Measurements from ENCODE around the gene HRG.

DNA sequence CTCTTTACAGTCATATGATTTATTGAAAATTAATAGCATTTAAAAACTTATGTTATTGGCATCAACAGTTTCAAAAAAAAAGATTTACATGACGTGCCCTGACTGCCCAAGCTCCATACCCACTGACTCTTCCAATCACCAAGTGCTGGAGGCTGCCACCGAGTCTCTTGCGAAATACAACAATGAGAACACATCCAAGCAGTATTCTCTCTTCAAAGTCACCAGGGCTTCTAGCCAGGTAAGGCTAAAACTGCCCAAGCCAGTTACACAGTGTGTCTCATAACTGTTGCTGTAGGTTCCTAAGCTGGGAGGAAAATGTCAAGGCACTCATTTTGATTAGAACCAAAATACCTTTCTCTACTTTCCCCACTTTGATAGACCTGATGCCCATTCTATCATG, 21.1 kb upstream of the HRG start:
- TF ChIP-seq POLR2AphosphoS5 (IDR thresholded peaks at IDR 0.05) = no peak
- TF ChIP-seq, protein P1, sequence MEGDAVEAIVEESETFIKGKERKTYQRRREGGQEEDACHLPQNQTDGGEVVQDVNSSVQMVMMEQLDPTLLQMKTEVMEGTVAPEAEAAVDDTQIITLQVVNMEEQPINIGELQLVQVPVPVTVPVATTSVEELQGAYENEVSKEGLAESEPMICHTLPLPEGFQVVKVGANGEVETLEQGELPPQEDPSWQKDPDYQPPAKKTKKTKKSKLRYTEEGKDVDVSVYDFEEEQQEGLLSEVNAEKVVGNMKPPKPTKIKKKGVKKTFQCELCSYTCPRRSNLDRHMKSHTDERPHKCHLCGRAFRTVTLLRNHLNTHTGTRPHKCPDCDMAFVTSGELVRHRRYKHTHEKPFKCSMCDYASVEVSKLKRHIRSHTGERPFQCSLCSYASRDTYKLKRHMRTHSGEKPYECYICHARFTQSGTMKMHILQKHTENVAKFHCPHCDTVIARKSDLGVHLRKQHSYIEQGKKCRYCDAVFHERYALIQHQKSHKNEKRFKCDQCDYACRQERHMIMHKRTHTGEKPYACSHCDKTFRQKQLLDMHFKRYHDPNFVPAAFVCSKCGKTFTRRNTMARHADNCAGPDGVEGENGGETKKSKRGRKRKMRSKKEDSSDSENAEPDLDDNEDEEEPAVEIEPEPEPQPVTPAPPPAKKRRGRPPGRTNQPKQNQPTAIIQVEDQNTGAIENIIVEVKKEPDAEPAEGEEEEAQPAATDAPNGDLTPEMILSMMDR (IDR thresholded peaks at IDR 0.05) = no peak
